Measurements from ENCODE around the gene MORF4L2. TPM values are rescaled to one million over a fixed set of nuclear protein-coding genes. Genes with fewer than 3 reads are reported as not detected.

The MORF4L2 gene
- total and polyA plus RNA-seq, 2 experiments from 2014 or later: 311 to 315 TPM

- Histone ChIP-seq H3K4me1 (ENCODE audit: insufficient read depth) (no peaks in the 10 kb centered on the region), H3K9me2 (ENCODE audit: insufficient read depth) (no peaks in the 10 kb centered on the region), H3K4me2 (no peak overlapping the region), H3K79me2 (replicated peaks; ENCODE audit: insufficient read depth) (no peaks in the 10 kb centered on the region), H3K4me3 (no peak overlapping the region), H3F3A (replicated peaks; ENCODE audit: low read depth) (no peaks in the 10 kb centered on the region), H3K36me3 (ENCODE audit: insufficient read depth) (no peaks in the 10 kb centered on the region), H2AFZ (no peak overlapping the region), H4K20me1 (replicated peaks; ENCODE audit: insufficient read depth) (no peaks in the 10 kb centered on the region), H3K27ac (ENCODE audit: low read depth) (no peak overlapping the region), H3K27me3 (ENCODE audit: insufficient read depth) (no peaks in the 10 kb centered on the region)
- Mint-ChIP-seq H3K27ac (no peak overlapping the region), H3K9me3 (no peaks in the 10 kb centered on the region), H3K4me3 (no peak overlapping the region), H3K4me1 (peaks cover 13% of the 10 kb centered on the region; the same call in 2 of the 3 replicates), H3K27me3 (ENCODE audit: insufficient read depth, low read depth, poor library complexity) (peaks cover 2% of the 10 kb centered on the region), H3K36me3 (ENCODE audit: low read depth) (no peaks in the 10 kb centered on the region)
- no peak for TF ChIP-seq JUNB (IDR thresholded peaks at IDR 0.05; ENCODE audit: unreplicated experiment)
- TF ChIP-seq EZH2phosphoT487 (IDR thresholded peaks at IDR 0.05; ENCODE audit: unreplicated experiment): no peak
- no peak for TF ChIP-seq ZNF114 (CRISPR knock-in tag; IDR thresholded peaks at IDR 0.05)
- no peak for TF ChIP-seq CREB1 (CRISPR knock-in tag; IDR thresholded peaks at IDR 0.05; ENCODE audit: low read depth)
- TF ChIP-seq POLR2AphosphoS5 (IDR thresholded peaks at IDR 0.05; ENCODE audit: low read depth): no peak
- TF ChIP-seq STAT1 (IDR thresholded peaks at IDR 0.05; ENCODE audit: unreplicated experiment): no peak
- ATAC-seq (no peak), DNase-seq (ENCODE audit: low spot score) (no peak)
These were observed 36.0 kb upstream of the MORF4L2 start for GRCh38 chrX:103722505-103722904.

- H3K4me2 ChIP-seq: no peak overlapping the region
- Mint-ChIP-seq H3K4me1 (peaks cover 4% of the 10 kb centered on the region; the same call in 2 of the 3 replicates), H3K27me3 (ENCODE audit: insufficient read depth, low read depth, poor library complexity) (peaks cover 6% of the 10 kb centered on the region), H3K9me3 (no peaks in the 10 kb centered on the region), H3K36me3 (ENCODE audit: low read depth) (no peaks in the 10 kb centered on the region), H3K4me3 (no peak overlapping the region), H3K27ac (no peak overlapping the region)
- H3K4me3 ChIP-seq: no peak overlapping the region
- no peaks in the 10 kb centered on the region for H3K9me2 ChIP-seq (ENCODE audit: insufficient read depth)
- H3K79me2 ChIP-seq (replicated peaks; ENCODE audit: insufficient read depth): no peaks in the 10 kb centered on the region
- no peak overlapping the region for H2AFZ ChIP-seq
- no peaks in the 10 kb centered on the region for H3K4me1 ChIP-seq (ENCODE audit: insufficient read depth)
- no peaks in the 10 kb centered on the region for H3K36me3 ChIP-seq (ENCODE audit: insufficient read depth)
- H3K27me3 ChIP-seq (ENCODE audit: insufficient read depth): no peaks in the 10 kb centered on the region
- ATAC-seq: no peak
- no peaks in the 10 kb centered on the region for H4K20me1 ChIP-seq (replicated peaks; ENCODE audit: insufficient read depth)
- H3F3A ChIP-seq (replicated peaks; ENCODE audit: low read depth): no peaks in the 10 kb centered on the region
- no peak for TF ChIP-seq STAT1 (IDR thresholded peaks at IDR 0.05; ENCODE audit: unreplicated experiment)
- TF ChIP-seq EZH2phosphoT487 (IDR thresholded peaks at IDR 0.05; ENCODE audit: unreplicated experiment): no peak
- TF ChIP-seq CREB1 (CRISPR knock-in tag; IDR thresholded peaks at IDR 0.05; ENCODE audit: low read depth): no peak
- no peak for TF ChIP-seq ZNF114 (CRISPR knock-in tag; IDR thresholded peaks at IDR 0.05)
- TF ChIP-seq ZNF462 (CRISPR knock-in tag; IDR thresholded peaks at IDR 0.05): no peak
- no peak for DNase-seq (ENCODE audit: low spot score)
- no peak overlapping the region for H3K27ac ChIP-seq (ENCODE audit: low read depth)
These were observed 31.6 kb upstream of the MORF4L2 start for GRCh38 chrX:103718120-103718519.

Measured in GM23338 (cell line).